Large intestine (tissue), 3 donors: Measurements from ENCODE around the gene PRKCQ. TPM values are rescaled to one million over a fixed set of nuclear protein-coding genes. Genes with fewer than 3 reads are reported as not detected.

Experiments
- DNase-seq, 2 donors: peaks; one replicate each; pipeline versions ENCODE4 v3.0.0 to v3.0.0-alpha.2; 2013
- H3K27ac ChIP-seq: one replicate; pipeline ENCODE4 v1.5.1; 2013; ENCODE audit warnings: low read length
- H3K27me3 ChIP-seq: 2 replicates; pipeline ENCODE4 v1.6.1; 2013; ENCODE audit warnings: low read length; ENCODE audit not compliant: control insufficient read depth, insufficient read depth
- H3K36me3 ChIP-seq: 2 replicates; pipeline ENCODE4 v1.6.1; 2013; ENCODE audit warnings: low read length; ENCODE audit not compliant: control insufficient read depth, insufficient read depth
- H3K4me1 ChIP-seq: one replicate; pipeline ENCODE4 v1.6.1; 2013; ENCODE audit warnings: low read length; ENCODE audit not compliant: control insufficient read depth, insufficient read depth
- H3K4me3 ChIP-seq: one replicate; pipeline ENCODE4 v1.5.1; 2013; ENCODE audit warnings: low read length
- H3K9me3 ChIP-seq: one replicate; pipeline ENCODE4 v1.6.1; 2013; ENCODE audit warnings: mild to moderate bottlenecking, low read depth, low read length, moderate library complexity; ENCODE audit not compliant: control insufficient read depth
- WGBS: methylation state at CpG from one replicate; pipeline ENCODE4 v1.1.5; 2013; ENCODE audit warnings: low lambda C conversion rate; ENCODE audit not compliant: insufficient coverage; 5-methylcytosine and 5-hydroxymethylcytosine counted together
- polyA plus RNA-seq: library from polyadenylated mRNA; unstranded; fragments of 120-200 nt; gene quantifications from one replicate; pipeline ENCODE4 v1.2.1, GENCODE V29; 2013

Gene PRKCQ
- polyA plus RNA-seq, 1 donor, result 3.7 TPM

GRCh38 chr10:6610647-6611046, 30.6 kb upstream of the PRKCQ start:
- Histone ChIP-seq H3K27me3 (no peaks in the 10 kb centered on the region), H3K4me3 (no peak overlapping the region), H3K36me3 (no peaks in the 10 kb centered on the region), H3K9me3 (no peaks in the 10 kb centered on the region), H3K27ac (no peak overlapping the region), H3K4me1 (no peaks in the 10 kb centered on the region)
- DNase-seq, result no peak

- no peak for DNase-seq
- Histone ChIP-seq H3K4me1 (no peaks in the 10 kb centered on the region), H3K4me3 (no peak overlapping the region), H3K27ac (no peak overlapping the region), H3K27me3 (no peaks in the 10 kb centered on the region), H3K9me3 (no peaks in the 10 kb centered on the region), H3K36me3 (no peaks in the 10 kb centered on the region)
These were observed 29.5 kb upstream of the PRKCQ start for GRCh38 chr10:6609625-6610024.

GRCh38 chr10:6607778-6608177, 27.7 kb upstream of the PRKCQ start:
- Histone ChIP-seq H3K4me1 (no peaks in the 10 kb centered on the region), H3K27ac (no peak overlapping the region), H3K4me3 (no peak overlapping the region), H3K9me3 (no peaks in the 10 kb centered on the region), H3K36me3 (no peaks in the 10 kb centered on the region), H3K27me3 (no peaks in the 10 kb centered on the region)
- WGBS, result no CpG with 5 or more reads among the region's 2 CpGs
- no peak for DNase-seq

- H3K9me3 ChIP-seq, result no peaks in the 10 kb centered on the region
- DNase-seq, result no peak
- H3K27me3 ChIP-seq, result no peaks in the 10 kb centered on the region
- H3K36me3 ChIP-seq, result no peaks in the 10 kb centered on the region
- H3K4me3 ChIP-seq, result no peak overlapping the region
- H3K27ac ChIP-seq, result no peak overlapping the region
- no peaks in the 10 kb centered on the region for H3K4me1 ChIP-seq
- no CpG with 5 or more reads among the region's 3 CpGs for whole genome bisulfite sequencing
These were observed 27.1 kb upstream of the PRKCQ start for GRCh38 chr10:6607182-6607581.

- Histone ChIP-seq H3K9me3 (no peaks in the 10 kb centered on the region), H3K4me3 (no peak overlapping the region), H3K27ac (no peak overlapping the region), H3K4me1 (no peaks in the 10 kb centered on the region), H3K36me3 (no peaks in the 10 kb centered on the region), H3K27me3 (no peaks in the 10 kb centered on the region)
- WGBS, result 80% methylated on average over 1 of the region's 15 CpGs
- no peak for DNase-seq
These were observed 23.4 kb upstream of the PRKCQ start for GRCh38 chr10:6603142-6604125.

DNA sequence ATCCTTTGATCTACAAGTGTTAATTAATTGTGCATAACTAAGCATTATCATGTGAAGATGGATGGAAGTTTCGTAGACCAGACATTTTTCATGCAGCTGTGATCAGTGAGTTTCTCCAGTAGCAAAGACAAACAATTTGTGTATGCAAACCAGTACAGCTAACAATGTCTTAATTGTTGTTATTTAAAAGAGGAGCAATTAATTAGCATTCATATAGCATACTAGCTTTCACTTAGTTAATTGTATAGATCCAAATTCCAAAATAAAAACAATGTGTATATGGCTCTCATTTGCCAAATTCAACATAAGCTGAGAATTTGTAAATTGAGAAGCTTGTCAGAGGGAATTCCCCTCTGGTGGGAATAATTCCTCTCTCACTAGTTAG, 22.6 kb upstream of the PRKCQ start:
- Histone ChIP-seq H3K4me3 (no peak overlapping the region), H3K27ac (no peak overlapping the region), H3K27me3 (no peaks in the 10 kb centered on the region), H3K36me3 (no peaks in the 10 kb centered on the region), H3K4me1 (no peaks in the 10 kb centered on the region), H3K9me3 (no peaks in the 10 kb centered on the region)
- no CpG with 5 or more reads among the region's 1 CpG for WGBS
- no peak for DNase-seq

- Histone ChIP-seq H3K4me3 (no peak overlapping the region), H3K4me1 (no peaks in the 10 kb centered on the region), H3K9me3 (no peaks in the 10 kb centered on the region), H3K27ac (no peak overlapping the region), H3K27me3 (no peaks in the 10 kb centered on the region), H3K36me3 (no peaks in the 10 kb centered on the region)
- whole genome bisulfite sequencing, result no CpG with 5 or more reads among the region's 2 CpGs
- no peak for DNase-seq
These were observed 22.1 kb upstream of the PRKCQ start for GRCh38 chr10:6602026-6602699.

GRCh38 chr10:6601246-6601805, 21.2 kb upstream of the PRKCQ start:
- H3K4me3 ChIP-seq, result no peak overlapping the region
- H3K36me3 ChIP-seq, result no peaks in the 10 kb centered on the region
- H3K27me3 ChIP-seq, result no peaks in the 10 kb centered on the region
- H3K9me3 ChIP-seq, result no peaks in the 10 kb centered on the region
- DNase-seq, result no peak
- H3K4me1 ChIP-seq, result no peaks in the 10 kb centered on the region
- WGBS, result 50% methylated on average over 1 of the region's 9 CpGs
- no peak overlapping the region for H3K27ac ChIP-seq

GRCh38 chr10:6600224-6600987, 20.3 kb upstream of the PRKCQ start:
- Histone ChIP-seq H3K27me3 (no peaks in the 10 kb centered on the region), H3K9me3 (no peaks in the 10 kb centered on the region), H3K4me1 (no peaks in the 10 kb centered on the region), H3K36me3 (no peaks in the 10 kb centered on the region), H3K4me3 (no peak overlapping the region), H3K27ac (no peak overlapping the region)
- no CpG with 5 or more reads among the region's 7 CpGs for WGBS
- DNase-seq, result no peak

- no peak overlapping the region for H3K4me3 ChIP-seq
- H3K27ac ChIP-seq, result no peak overlapping the region
- DNase-seq, result no peak
- H3K4me1 ChIP-seq, result no peaks in the 10 kb centered on the region
- no peaks in the 10 kb centered on the region for H3K9me3 ChIP-seq
- no peaks in the 10 kb centered on the region for H3K27me3 ChIP-seq
- no peaks in the 10 kb centered on the region for H3K36me3 ChIP-seq
- no CpG with 5 or more reads among the region's 1 CpG for WGBS
These were observed 18.6 kb upstream of the PRKCQ start for GRCh38 chr10:6598679-6599078.
